Liver (tissue), 9 donors: ENCODE data around the gene KRT28. TPM values are rescaled to one million over a fixed set of nuclear protein-coding genes. Genes with fewer than 3 reads are reported as not detected.

Experiments used
- DNase-seq: peaks from one replicate; pipeline ENCODE4 v3.0.0-alpha.2; 2017; ENCODE audit warnings: low spot score
- H3K27ac ChIP-seq, 2 donors: one replicate each; pipeline ENCODE4 v1.7.0; 2013; ENCODE audit warnings: inconsistent platforms in 2 of 2, low read length in 2 of 2, control low read depth in 1 of 2, low read depth in 1 of 2, mild to moderate bottlenecking in 1 of 2
- H3K27me3 ChIP-seq, 4 donors: one replicate each; pipeline versions ENCODE4 v1.6.1 to v1.7.0; 2013; ENCODE audit warnings: low read length in 3 of 4, inconsistent platforms in 1 of 4, mild to moderate bottlenecking in 1 of 4, moderate library complexity in 1 of 4; ENCODE audit not compliant: control insufficient read depth in 4 of 4, insufficient read depth in 4 of 4
- H3K36me3 ChIP-seq, 4 donors: one replicate each; pipeline versions ENCODE4 v1.6.1 to v1.7.0; 2013; ENCODE audit warnings: low read length in 3 of 4, mild to moderate bottlenecking in 3 of 4, low read depth in 1 of 4, moderate library complexity in 1 of 4; ENCODE audit not compliant: control insufficient read depth in 4 of 4, insufficient read depth in 3 of 4
- H3K4me1 ChIP-seq, 4 donors: one replicate each; pipeline versions ENCODE4 v1.6.1 to v1.7.0; 2013; ENCODE audit warnings: low read length in 3 of 4, mild to moderate bottlenecking in 3 of 4, moderate library complexity in 1 of 4; ENCODE audit not compliant: control insufficient read depth in 4 of 4, insufficient read depth in 4 of 4
- H3K4me3 ChIP-seq, 3 donors: one replicate each; pipeline versions ENCODE4 v1.6.1 to v1.7.0; 2013; ENCODE audit warnings: low read length in 3 of 3, control low read depth in 1 of 3, low read depth in 1 of 3, mild to moderate bottlenecking in 1 of 3
- H3K9ac ChIP-seq, 2 donors: one replicate each; pipeline ENCODE4 v1.7.0; 2013; ENCODE audit warnings: low read length in 2 of 2, mild to moderate bottlenecking in 2 of 2, moderate library complexity in 2 of 2, control low read depth in 1 of 2, low read depth in 1 of 2
- H3K9me3 ChIP-seq, 4 donors: one replicate each; pipeline versions ENCODE4 v1.6.1 to v1.7.0; 2013; ENCODE audit warnings: low read length in 3 of 4; ENCODE audit not compliant: control insufficient read depth in 4 of 4
- ATF3 ChIP-seq: IDR thresholded peaks from 2 replicates; pipeline ENCODE4 v1.6.1; 2016; ENCODE audit warnings: antibody characterized with exemption
- CTCF ChIP-seq: fragments of 150-350 bp; IDR thresholded peaks from 2 replicates; pipeline ENCODE4 v1.5.1; 2017; ENCODE audit warnings: improper control_type of control experiment, low read depth, low read length; ENCODE audit not compliant: missing input control
- EGR1 ChIP-seq, 2 donors: IDR thresholded peaks; 2 replicates each; pipeline ENCODE4 v1.6.1; 2016 to 2018; ENCODE audit warnings: antibody characterized with exemption in 2 of 2, low read depth in 2 of 2
- FOXA1 ChIP-seq: IDR thresholded peaks from 2 replicates; pipeline ENCODE4 v1.6.1; 2016; ENCODE audit warnings: antibody characterized with exemption
- FOXA2 ChIP-seq: IDR thresholded peaks from 2 replicates; pipeline ENCODE4 v1.6.1; 2016; ENCODE audit warnings: antibody characterized with exemption
- HNF4A ChIP-seq, 2 donors: conservative IDR thresholded peaks; 2 replicates each; pipeline ENCODE4 v1.6.1; 2016; ENCODE audit warnings: antibody characterized with exemption in 2 of 2, mild to moderate bottlenecking in 2 of 2
- HNF4G ChIP-seq: IDR thresholded peaks from 2 replicates; pipeline ENCODE4 v1.6.1; 2016; ENCODE audit warnings: antibody characterized with exemption
- MAX ChIP-seq: IDR thresholded peaks from 2 replicates; pipeline ENCODE4 v1.6.1; 2016; ENCODE audit warnings: antibody characterized with exemption
- NR2F2 ChIP-seq: IDR thresholded peaks from 2 replicates; pipeline ENCODE4 v1.6.1; 2016; ENCODE audit warnings: antibody characterized with exemption
- REST ChIP-seq: IDR thresholded peaks from 2 replicates; pipeline ENCODE4 v1.6.1; 2016; ENCODE audit warnings: antibody characterized with exemption, mild to moderate bottlenecking
- RXRA ChIP-seq, 2 donors: IDR thresholded peaks; 2 replicates each; pipeline ENCODE4 v1.6.1; 2017 to 2018; ENCODE audit warnings: antibody characterized with exemption in 2 of 2, mild to moderate bottlenecking in 1 of 2
- TAF1 ChIP-seq: conservative IDR thresholded peaks from 2 replicates; pipeline ENCODE4 v1.6.1; 2016; ENCODE audit warnings: antibody characterized with exemption, mild to moderate bottlenecking
- YY1 ChIP-seq: IDR thresholded peaks from 2 replicates; pipeline ENCODE4 v1.6.1; 2016; ENCODE audit warnings: antibody characterized with exemption, mild to moderate bottlenecking
- ZBTB33 ChIP-seq: IDR thresholded peaks from 2 replicates; pipeline ENCODE4 v1.6.1; 2016; ENCODE audit warnings: antibody characterized with exemption
- WGBS: extraction: QIAGEN DNeasy Blood & Tissue Kit; methylation state at CpG from one replicate; pipeline ENCODE4 v1.1.7; 2013; 5-methylcytosine and 5-hydroxymethylcytosine counted together
- polyA plus RNA-seq, 2 donors: library from polyadenylated mRNA; stranded (reverse) in 1 of 2; unstranded in 1 of 2; fragments of 200-250 nt in 1 of 2; fragments of >200 nt in 1 of 2; fragmentation: Nextera tagmentation in 1 of 2; extraction: Ambion mirVana in 1 of 2; gene quantifications; one replicate each; pipeline versions ENCODE4 v1.2.1 to v1.2.3, GENCODE V29; 2013 to 2015
- total RNA-seq, 2 donors: library from RNA; depleted of rRNA; stranded (reverse); fragments of >200 nt; gene quantifications; one replicate each; pipeline ENCODE4 v1.2.3, GENCODE V29; 2014
- donor health status: healthy.
- donor health status: healthy.
- donor health status: healthy.
- donor health status: healthy.
- donor health status: healthy.

Gene KRT28
- total and polyA plus RNA-seq, 4 donors = not detected

GRCh38 chr17:40777459-40777858, 22.3 kb downstream of the KRT28 start:
- no peaks in the 10 kb centered on the region for H3K36me3 ChIP-seq
- no peak for TF ChIP-seq HNF4G
- TF ChIP-seq ATF3 = no peak
- TF ChIP-seq EGR1 (IDR thresholded peaks at IDR 0.05; ENCODE audit: low read depth in 2 of 2) = no peak
- no peak for TF ChIP-seq FOXA2
- no peak for TF ChIP-seq NR2F2
- TF ChIP-seq CTCF = no peak
- TF ChIP-seq ZBTB33 = no peak
- no peak for TF ChIP-seq FOXA1
- no peak for TF ChIP-seq YY1
- no peak for TF ChIP-seq REST
- WGBS = 78% methylated on average over 7 of the region's 7 CpGs
- DNase-seq = no peak
- H3K4me3 ChIP-seq = no peak overlapping the region
- H3K9ac ChIP-seq = no peak overlapping the region
- H3K27me3 ChIP-seq = peaks cover 0 to 20% (median 2%) of the 10 kb centered on the region in 4 donors
- peaks cover 0 to 4% (median 2%) of the 10 kb centered on the region in 4 donors for H3K4me1 ChIP-seq
- no peak overlapping the region for H3K27ac ChIP-seq
- H3K9me3 ChIP-seq = no peaks in the 10 kb centered on the region

- no peak for DNase-seq
- H3K9me3 ChIP-seq = no peaks in the 10 kb centered on the region
- H3K9ac ChIP-seq = no peak overlapping the region
- H3K27ac ChIP-seq = no peak overlapping the region
- H3K36me3 ChIP-seq = no peaks in the 10 kb centered on the region
- H3K4me3 ChIP-seq = no peak overlapping the region
- H3K27me3 ChIP-seq = peaks cover 0 to 23% (median 2%) of the 10 kb centered on the region in 4 donors
- no peak for TF ChIP-seq FOXA1
- TF ChIP-seq TAF1 = no peak
- no peak for TF ChIP-seq MAX
- TF ChIP-seq REST = no peak
- TF ChIP-seq FOXA2 = no peak
- TF ChIP-seq RXRA (IDR thresholded peaks at IDR 0.05) = no peak
- TF ChIP-seq NR2F2 = no peak
- no peak for TF ChIP-seq YY1
- no peak for TF ChIP-seq CTCF
- TF ChIP-seq HNF4G = no peak
- no peak for TF ChIP-seq HNF4A (conservative IDR thresholded peaks at IDR 0.05)
- 81% methylated on average over 4 of the region's 4 CpGs for WGBS
- peaks cover 0 to 4% (median 2%) of the 10 kb centered on the region in 4 donors for H3K4me1 ChIP-seq
Measured at GRCh38 chr17:40775945-40776344, 23.8 kb downstream of the KRT28 start.
